Left lung (tissue), 10 donors: ENCODE data around the gene TTC33. TPM values are rescaled to one million over a fixed set of nuclear protein-coding genes. Genes with fewer than 3 reads are reported as not detected.
"Not testable (repeated sequence)": the region's sequence is repeated elsewhere in the genome, so short reads cannot be mapped to it uniquely, and the experiment has no call there.

ENCODE experiments used
- ATAC-seq: fragments of 200-7000 bp; cut with Tn5 transposase; one replicate; pipeline ENCODE4 v1.9.1; 2020; ENCODE audit warnings: moderate library complexity
- DNase-seq, 4 donors: peaks; one replicate each; pipeline ENCODE4 v3.0.0-alpha.2; 2013 to 2020
- H3K27ac ChIP-seq, 2 donors: fragments of 200-600 bp; sonication (generic) in 1 of 2; one replicate each; pipeline versions ENCODE4 v1.5.0 to v1.8.0; 2020 to 2021
- H3K27me3 ChIP-seq, 2 donors: fragments of 200-600 bp; sonication (generic) in 1 of 2; one replicate each; pipeline versions ENCODE4 v1.5.0 to v1.8.0; 2020 to 2021
- H3K36me3 ChIP-seq, 2 donors: fragments of 200-600 bp; sonication (generic) in 1 of 2; one replicate each; pipeline versions ENCODE4 v1.5.0 to v1.8.0; 2020 to 2021
- H3K4me1 ChIP-seq, 2 donors: fragments of 200-600 bp; one replicate each; pipeline ENCODE4 v1.8.0; 2021
- H3K4me3 ChIP-seq, 2 donors: fragments of 200-600 bp; sonication (generic) in 1 of 2; one replicate each; pipeline versions ENCODE4 v1.5.0 to v1.8.0; 2020 to 2021; ENCODE audit warnings: mild to moderate bottlenecking in 1 of 2
- H3K9me3 ChIP-seq, 2 donors: fragments of 200-600 bp; sonication (generic) in 1 of 2; one replicate each; pipeline versions ENCODE4 v1.5.0 to v1.8.0; 2020 to 2021
- intact Hi-C, 2 donors: fragments of 100-400 bp; cut with DNase I; formaldehyde crosslinking; loops; one replicate each; pipeline versions ENCODE4 v1.11.2 to v1.14.2; 2022
- polyA plus RNA-seq, 6 donors: library from polyadenylated mRNA; unstranded; fragments of 120-200 nt; gene quantifications; one replicate each; pipeline ENCODE4 v1.2.1, GENCODE V29; 2013; ENCODE audit not compliant: insufficient read length in 6 of 6
- total RNA-seq, 2 donors: library from RNA; stranded (reverse); fragmentation: NEBNext Ultra II Directional; extraction: Animal tissue kit (Norgen Biotek cat#: 25700); gene quantifications; one replicate each; pipeline ENCODE4 v1.2.1, GENCODE V29; 2021
- TF ChIP-seq, protein P1 (sequence below), 2 donors: fragments of 200-600 bp; sonication (generic) in 1 of 2; IDR thresholded peaks; one replicate each; pipeline versions ENCODE4 v1.5.0 to v1.8.0; 2021; ENCODE audit warnings: antibody characterized with exemption in 2 of 2
- donor health status: DM: no; HTN: yes; CAD: no.
- donor health status: DM: no; HTN: no; CAD: no.

Gene TTC33
- total and polyA plus RNA-seq, 8 donors, result 11.1 to 41.0 (median 33.0) TPM

DNA sequence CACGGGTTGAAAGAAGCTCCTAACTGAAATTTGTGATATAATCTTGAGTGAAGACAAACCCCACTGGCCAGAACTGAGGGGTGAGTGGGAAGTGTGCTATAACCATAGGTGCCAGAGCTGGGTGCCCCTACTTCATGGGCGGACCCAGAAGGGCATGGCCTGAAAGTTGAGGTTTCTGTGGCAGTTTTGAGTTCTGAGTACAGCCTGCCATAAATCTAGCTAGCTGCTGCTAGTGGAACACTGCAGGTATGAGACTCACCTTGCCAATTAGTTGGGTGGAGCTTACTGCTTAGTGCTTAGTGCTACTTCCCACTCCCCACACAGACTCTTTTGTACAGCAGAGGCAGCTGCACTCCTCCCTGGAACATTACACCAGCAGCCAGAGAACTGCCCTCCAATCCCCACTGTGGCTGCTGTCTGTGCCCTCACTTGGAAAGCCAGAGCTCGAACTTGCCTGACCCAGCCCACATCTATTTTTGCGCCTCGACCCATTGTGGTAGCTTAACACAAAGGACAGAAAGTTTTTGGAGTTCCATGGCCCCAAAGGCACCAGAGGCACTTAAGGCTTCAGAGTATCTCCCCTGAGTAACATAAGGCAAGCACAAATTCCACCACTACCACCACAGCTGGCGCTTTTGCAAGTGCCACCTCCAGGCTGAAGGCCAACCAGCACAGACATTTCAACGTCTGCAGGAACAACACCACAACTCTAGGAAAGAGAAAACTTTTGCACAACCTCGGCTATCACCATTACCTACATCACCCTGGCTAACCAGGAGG, 103.1 kb downstream of the TTC33 start:
- TF ChIP-seq, protein P1, sequence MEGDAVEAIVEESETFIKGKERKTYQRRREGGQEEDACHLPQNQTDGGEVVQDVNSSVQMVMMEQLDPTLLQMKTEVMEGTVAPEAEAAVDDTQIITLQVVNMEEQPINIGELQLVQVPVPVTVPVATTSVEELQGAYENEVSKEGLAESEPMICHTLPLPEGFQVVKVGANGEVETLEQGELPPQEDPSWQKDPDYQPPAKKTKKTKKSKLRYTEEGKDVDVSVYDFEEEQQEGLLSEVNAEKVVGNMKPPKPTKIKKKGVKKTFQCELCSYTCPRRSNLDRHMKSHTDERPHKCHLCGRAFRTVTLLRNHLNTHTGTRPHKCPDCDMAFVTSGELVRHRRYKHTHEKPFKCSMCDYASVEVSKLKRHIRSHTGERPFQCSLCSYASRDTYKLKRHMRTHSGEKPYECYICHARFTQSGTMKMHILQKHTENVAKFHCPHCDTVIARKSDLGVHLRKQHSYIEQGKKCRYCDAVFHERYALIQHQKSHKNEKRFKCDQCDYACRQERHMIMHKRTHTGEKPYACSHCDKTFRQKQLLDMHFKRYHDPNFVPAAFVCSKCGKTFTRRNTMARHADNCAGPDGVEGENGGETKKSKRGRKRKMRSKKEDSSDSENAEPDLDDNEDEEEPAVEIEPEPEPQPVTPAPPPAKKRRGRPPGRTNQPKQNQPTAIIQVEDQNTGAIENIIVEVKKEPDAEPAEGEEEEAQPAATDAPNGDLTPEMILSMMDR (IDR thresholded peaks at IDR 0.05), result no peak
- Histone ChIP-seq H3K4me1 (peaks cover 0 to 10% of the 10 kb centered on the region in 2 donors), H3K4me3 (no peak overlapping the region), H3K27me3 (no peaks in the 10 kb centered on the region), H3K9me3 (no peaks in the 10 kb centered on the region), H3K27ac (no peak overlapping the region), H3K36me3 (no peaks in the 10 kb centered on the region)
- ATAC-seq, result no peak
- intact Hi-C loops, result no loop called here
- DNase-seq, result no peak

DNA sequence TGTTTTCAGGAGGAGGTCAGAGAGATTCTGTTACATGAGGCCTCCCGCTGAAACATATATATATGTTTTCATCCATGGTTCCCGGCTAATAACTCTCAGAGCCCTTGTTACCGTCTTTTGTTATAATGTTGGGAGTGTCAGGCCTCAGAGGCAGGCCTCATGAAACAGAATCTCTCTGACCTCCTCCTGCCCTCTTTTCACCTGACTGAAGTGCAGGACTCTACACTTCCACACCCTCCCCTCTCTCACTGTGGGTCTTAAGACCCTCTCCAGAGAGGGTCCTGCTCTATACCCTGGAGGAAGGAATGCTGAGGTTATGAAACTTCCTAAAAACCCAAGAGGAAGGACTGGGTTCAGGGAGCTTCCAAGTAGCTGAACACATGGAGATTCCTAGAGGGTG, 104.6 kb downstream of the TTC33 start:
- intact Hi-C loops, result no loop called here
- Histone ChIP-seq H3K4me1 (peaks cover 0 to 10% of the 10 kb centered on the region in 2 donors), H3K27ac (no peak overlapping the region), H3K9me3 (no peaks in the 10 kb centered on the region), H3K27me3 (no peaks in the 10 kb centered on the region), H3K36me3 (no peaks in the 10 kb centered on the region), H3K4me3 (no peak overlapping the region)
- ATAC-seq (no peak), DNase-seq (no peak)
- TF ChIP-seq, protein P1 (IDR thresholded peaks at IDR 0.05), result no peak

DNA sequence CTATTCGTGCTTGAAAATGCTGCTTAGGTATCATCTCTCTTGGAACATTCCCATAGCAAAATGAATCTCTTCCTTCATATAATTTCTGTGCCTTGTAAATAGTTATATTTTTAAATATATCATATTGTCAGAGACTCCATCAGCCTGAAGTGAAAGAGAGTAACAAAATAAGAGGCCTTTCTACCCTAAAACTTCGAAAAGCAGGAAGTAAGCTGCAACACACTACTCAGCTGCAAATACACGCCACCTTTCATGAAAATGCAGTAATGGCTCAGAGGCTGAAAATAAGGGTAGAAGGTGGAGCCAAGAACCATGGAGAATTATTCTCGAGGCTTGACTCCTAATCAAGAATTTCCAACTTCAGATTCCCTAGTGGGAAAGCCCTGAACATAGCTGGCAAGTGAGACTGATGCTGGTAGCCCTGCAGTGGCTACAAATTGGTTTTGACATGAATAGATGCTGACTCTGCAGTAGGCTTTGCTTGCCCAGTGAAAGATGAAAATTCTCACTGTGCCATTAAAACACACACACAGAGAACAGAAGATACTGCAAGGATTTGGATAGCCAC, 106.2 kb downstream of the TTC33 start:
- H3K4me1 ChIP-seq, result peaks cover 0 to 10% of the 10 kb centered on the region in 2 donors
- H3K9me3 ChIP-seq, result no peaks in the 10 kb centered on the region
- TF ChIP-seq, protein P1 (IDR thresholded peaks at IDR 0.05), result no peak
- no peaks in the 10 kb centered on the region for H3K36me3 ChIP-seq
- H3K4me3 ChIP-seq, result no peak overlapping the region
- no peak for DNase-seq
- no peak overlapping the region for H3K27ac ChIP-seq
- no peaks in the 10 kb centered on the region for H3K27me3 ChIP-seq
- ATAC-seq, result no peak
- intact Hi-C loops, result no loop called here

DNA sequence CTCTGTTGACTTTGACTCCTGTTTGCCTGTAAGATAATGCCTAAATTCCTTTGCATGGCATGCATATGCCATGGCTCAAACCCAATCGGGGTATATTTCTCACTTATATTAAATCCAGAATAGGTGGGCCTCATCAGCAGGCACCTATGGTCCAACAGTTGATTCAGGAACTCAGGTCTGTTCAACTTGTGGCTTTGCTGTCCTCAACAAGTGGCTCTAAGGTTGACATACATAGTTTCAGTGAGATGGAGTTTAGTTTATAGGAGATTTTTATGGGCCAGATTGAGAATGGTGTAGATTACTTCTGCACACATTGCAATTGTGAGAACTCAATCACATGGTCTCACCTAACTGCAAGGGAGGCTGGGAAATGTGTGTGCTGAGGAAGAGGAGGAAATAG, 107.6 kb downstream of the TTC33 start:
- H3K9me3 ChIP-seq, result no peaks in the 10 kb centered on the region
- no peak overlapping the region for H3K27ac ChIP-seq
- TF ChIP-seq, protein P1 (IDR thresholded peaks at IDR 0.05), result no peak
- intact Hi-C loops, result no loop called here
- no peaks in the 10 kb centered on the region for H3K36me3 ChIP-seq
- DNase-seq, result no peak
- no peaks in the 10 kb centered on the region for H3K27me3 ChIP-seq
- ATAC-seq, result no peak
- no peak overlapping the region for H3K4me3 ChIP-seq
- peaks cover 0 to 7% of the 10 kb centered on the region in 2 donors for H3K4me1 ChIP-seq

DNA sequence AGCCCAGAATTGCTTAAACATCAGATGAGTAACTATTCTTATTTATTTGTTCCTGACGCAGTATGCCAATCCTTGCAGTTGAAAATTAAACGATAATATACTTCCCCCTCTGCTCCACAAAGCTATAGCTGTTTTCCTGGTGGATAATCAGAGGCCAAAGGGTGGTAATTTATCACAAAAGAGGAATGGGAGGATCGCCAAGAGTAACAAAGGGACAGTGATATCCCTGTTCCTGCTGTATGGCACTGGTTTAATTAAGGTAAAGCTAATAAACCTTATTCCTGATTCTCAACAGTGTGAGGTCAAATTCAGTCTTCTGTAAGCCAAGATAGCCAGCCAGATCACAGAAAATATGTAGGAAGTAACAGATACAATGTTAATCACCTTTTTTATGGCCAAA, 109.5 kb downstream of the TTC33 start:
- no peak for DNase-seq
- H3K9me3 ChIP-seq, result no peaks in the 10 kb centered on the region
- ATAC-seq, result no peak

DNA sequence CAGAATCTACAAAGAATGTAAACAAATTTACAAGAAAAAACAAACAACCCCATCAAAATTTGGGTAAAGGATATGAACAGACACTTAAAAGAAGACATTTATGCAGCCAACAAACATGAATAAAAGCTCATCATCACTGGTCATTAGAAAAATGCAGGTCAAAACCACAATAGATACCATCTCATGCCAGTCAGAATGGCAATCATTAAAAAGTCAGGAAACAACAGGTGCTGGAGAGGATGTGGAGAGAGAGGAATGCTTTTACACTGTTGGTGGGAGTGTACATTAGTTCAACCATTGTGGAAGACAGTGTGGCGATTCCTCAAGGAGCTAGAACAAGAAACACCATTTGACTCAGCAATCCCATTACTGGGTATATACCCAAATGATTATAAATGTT, 116.2 kb downstream of the TTC33 start:
- not testable (repeated sequence) for ATAC-seq

More for the DNA sequence above, 109.5 kb downstream of the TTC33 start:
- Histone ChIP-seq H3K27ac (no peak overlapping the region), H3K27me3 (no peaks in the 10 kb centered on the region), H3K4me1 (peaks cover 0 to 7% of the 10 kb centered on the region in 2 donors), H3K36me3 (no peaks in the 10 kb centered on the region), H3K4me3 (no peak overlapping the region)
- intact Hi-C loops, result no loop called here
- TF ChIP-seq, protein P1 (IDR thresholded peaks at IDR 0.05), result no peak

More for the DNA sequence above, 116.2 kb downstream of the TTC33 start:
- DNase-seq, H3K36me3 ChIP-seq, H3K4me3 ChIP-seq, H3K27ac ChIP-seq, intact Hi-C loops, H3K27me3 ChIP-seq, H3K4me1 ChIP-seq: not testable (repeated sequence)
- peaks cover 0 to 16% of the 10 kb centered on the region in 2 donors for H3K9me3 ChIP-seq
